GM23248 (cell line): ENCODE results near the gene EGLN3. TPM values are rescaled to one million over a fixed set of nuclear protein-coding genes. Genes with fewer than 3 reads are reported as not detected.

Experiments
- DNase-seq: peaks from one replicate; pipeline ENCODE4 v3.0.0-alpha.2; 2015
- H2AFZ ChIP-seq: fragments of 200-600 bp; sonication (generic); 2 replicates; pipeline ENCODE4 v1.6.1; 2016; ENCODE audit warnings: antibody characterized with exemption
- H3F3A ChIP-seq: fragments of 200-600 bp; sonication (generic); 2 replicates; pipeline ENCODE4 v1.6.1; 2016; ENCODE audit warnings: mild to moderate bottlenecking, antibody characterized with exemption, mixed run types; ENCODE audit not compliant: insufficient read depth
- H3K27ac ChIP-seq: fragments of 200-600 bp; sonication (generic); 2 replicates; pipeline ENCODE4 v1.5.1; 2016; ENCODE audit warnings: mild to moderate bottlenecking
- H3K27me3 ChIP-seq: fragments of 200-600 bp; sonication (generic); replicated peaks from 2 replicates; pipeline ENCODE4 v1.6.1; 2016; ENCODE audit warnings: mild to moderate bottlenecking; ENCODE audit not compliant: insufficient read depth
- H3K36me3 ChIP-seq: fragments of 200-600 bp; sonication (generic); 2 replicates; pipeline ENCODE4 v1.6.1; 2016; ENCODE audit warnings: low read depth, mild to moderate bottlenecking
- H3K4me1 ChIP-seq: fragments of 200-600 bp; sonication (generic); 2 replicates; pipeline ENCODE4 v1.6.1; 2016; ENCODE audit warnings: mild to moderate bottlenecking; ENCODE audit not compliant: insufficient read depth
- H3K4me2 ChIP-seq: fragments of 200-600 bp; sonication (generic); one replicate; pipeline ENCODE4 v1.6.1; 2016; ENCODE audit warnings: mild to moderate bottlenecking; ENCODE audit not compliant: unreplicated experiment
- H3K4me3 ChIP-seq: fragments of 200-600 bp; sonication (generic); 2 replicates; pipeline ENCODE4 v1.5.1; 2016; ENCODE audit warnings: mild to moderate bottlenecking
- H3K79me2 ChIP-seq: fragments of 200-600 bp; sonication (generic); 2 replicates; pipeline ENCODE4 v1.6.1; 2016; ENCODE audit warnings: mild to moderate bottlenecking; ENCODE audit not compliant: insufficient read depth
- H3K9ac ChIP-seq: fragments of 200-600 bp; sonication (generic); 2 replicates; pipeline ENCODE4 v1.6.1; 2016; ENCODE audit warnings: mild to moderate bottlenecking
- H3K9me2 ChIP-seq: fragments of 200-600 bp; sonication (generic); 2 replicates; pipeline ENCODE4 v1.6.1; 2016; ENCODE audit warnings: mixed run types, mild to moderate bottlenecking, moderate library complexity; ENCODE audit not compliant: insufficient read depth
- H3K9me3 ChIP-seq: fragments of 200-600 bp; sonication (generic); one replicate; pipeline ENCODE4 v1.6.1; 2017; ENCODE audit warnings: low read depth
- H4K20me1 ChIP-seq: fragments of 200-600 bp; sonication (generic); 2 replicates; pipeline ENCODE4 v1.6.0; 2016; ENCODE audit not compliant: insufficient read depth
- EZH2 ChIP-seq: fragments of 200-600 bp; sonication (generic); IDR thresholded peaks from 2 replicates; pipeline ENCODE4 v1.6.1; 2018; ENCODE audit warnings: antibody characterized with exemption, mild to moderate bottlenecking; ENCODE audit not compliant: insufficient read depth, poor library complexity, severe bottlenecking
- EZH2phosphoT487 ChIP-seq: fragments of 200-600 bp; sonication (generic); IDR thresholded peaks from 2 replicates; pipeline ENCODE4 v1.6.1; 2018; ENCODE audit warnings: antibody characterized with exemption, moderate library complexity, mild to moderate bottlenecking, low read depth; ENCODE audit not compliant: insufficient read depth
- WGBS, 2 experiments: methylation state at CpG; one replicate each; pipeline ENCODE4 v1.1.6; 2015 to 2017; ENCODE audit warnings: low lambda C conversion rate in 2 of 2, low coverage in 1 of 2; ENCODE audit errors: missing lambda C conversion rate in 2 of 2; 5-methylcytosine and 5-hydroxymethylcytosine counted together
- in situ Hi-C: fragments of 300-500 bp; cut with MboI; formaldehyde crosslinking; loops from 2 replicates; pipeline ENCODE4 v1.15.0; 2020
- polyA plus RNA-seq: library from polyadenylated mRNA; unstranded; fragments of >200 nt; fragmentation: Nextera tagmentation; extraction: Ambion mirVana; gene quantifications from 2 replicates; pipeline ENCODE4 v1.2.1, GENCODE V29; 2016
- total RNA-seq: library from RNA; depleted of rRNA; stranded (reverse); fragments of >200 nt; shearing (Covaris generic); gene quantifications from 2 replicates; pipeline ENCODE4 v1.2.3, GENCODE V29; 2014

The EGLN3 gene
- total and polyA plus RNA-seq, 2 experiments from 2014 or later = 0.11 to 0.22 TPM

GRCh38 chr14:33958605-33959226, 7.8 kb upstream of the EGLN3 start:
- no peaks in the 10 kb centered on the region for H3K4me1 ChIP-seq
- no peaks in the 10 kb centered on the region for H3K36me3 ChIP-seq
- H3K27me3 ChIP-seq = peaks cover 23% of the 10 kb centered on the region
- H4K20me1 ChIP-seq = no peaks in the 10 kb centered on the region
- in situ Hi-C loops = no loop called here
- no peak overlapping the region for H3K4me2 ChIP-seq
- H3K9ac ChIP-seq = no peak overlapping the region
- no peaks in the 10 kb centered on the region for H3K9me2 ChIP-seq
- H3K9me3 ChIP-seq = no peaks in the 10 kb centered on the region
- 62 to 68% methylated on average over 7 of the region's 7 CpGs for whole genome bisulfite sequencing, 2 experiments
- no peak for TF ChIP-seq EZH2
- no peak for TF ChIP-seq EZH2phosphoT487
- no peak overlapping the region for H3K27ac ChIP-seq
- H3F3A ChIP-seq = no peaks in the 10 kb centered on the region
- DNase-seq = no peak
- no peaks in the 10 kb centered on the region for H3K79me2 ChIP-seq
- H2AFZ ChIP-seq = no peak overlapping the region
- H3K4me3 ChIP-seq = no peak overlapping the region

GRCh38 chr14:33957993-33958392, 7.1 kb upstream of the EGLN3 start:
- H3K27me3 ChIP-seq = peaks cover 28% of the 10 kb centered on the region
- no peaks in the 10 kb centered on the region for H3K4me1 ChIP-seq
- no peak overlapping the region for H3K27ac ChIP-seq
- no peak overlapping the region for H3K4me2 ChIP-seq
- no peak overlapping the region for H3K4me3 ChIP-seq
- H3K9ac ChIP-seq = no peak overlapping the region
- WGBS, 2 experiments = 34 to 41% methylated on average over 3 of the region's 3 CpGs
- DNase-seq = no peak
- no peaks in the 10 kb centered on the region for H3K9me2 ChIP-seq
- H2AFZ ChIP-seq = no peak overlapping the region
- no peaks in the 10 kb centered on the region for H3K36me3 ChIP-seq
- no peaks in the 10 kb centered on the region for H3K9me3 ChIP-seq
- no peaks in the 10 kb centered on the region for H4K20me1 ChIP-seq
- TF ChIP-seq EZH2phosphoT487 = no peak
- no peak for TF ChIP-seq EZH2
- no peaks in the 10 kb centered on the region for H3K79me2 ChIP-seq
- no peaks in the 10 kb centered on the region for H3F3A ChIP-seq
- in situ Hi-C loops = no loop called here

GRCh38 chr14:33957299-33957698, 6.4 kb upstream of the EGLN3 start:
- Histone ChIP-seq H3K4me2 (no peak overlapping the region), H3K9ac (no peak overlapping the region), H3K4me1 (no peaks in the 10 kb centered on the region), H3K9me2 (no peaks in the 10 kb centered on the region), H3F3A (no peaks in the 10 kb centered on the region), H3K4me3 (no peak overlapping the region), H2AFZ (no peak overlapping the region), H3K36me3 (no peaks in the 10 kb centered on the region), H3K27me3 (peaks cover 33% of the 10 kb centered on the region), H4K20me1 (no peaks in the 10 kb centered on the region), H3K79me2 (no peaks in the 10 kb centered on the region), H3K9me3 (no peaks in the 10 kb centered on the region), H3K27ac (no peak overlapping the region)
- no peak for DNase-seq
- in situ Hi-C loops = no loop called here
- TF ChIP-seq EZH2phosphoT487 (no peak), EZH2 (no peak)
- WGBS, 2 experiments = 62 to 64% methylated on average over 6 of the region's 6 CpGs

- Histone ChIP-seq H4K20me1 (no peaks in the 10 kb centered on the region), H3K4me2 (no peak overlapping the region), H3K9ac (no peak overlapping the region), H3K27me3 (peaks cover 40% of the 10 kb centered on the region), H3F3A (no peaks in the 10 kb centered on the region), H2AFZ (no peak overlapping the region), H3K9me2 (no peaks in the 10 kb centered on the region), H3K79me2 (no peaks in the 10 kb centered on the region), H3K4me3 (no peak overlapping the region), H3K4me1 (no peaks in the 10 kb centered on the region), H3K9me3 (no peaks in the 10 kb centered on the region), H3K27ac (no peak overlapping the region), H3K36me3 (no peaks in the 10 kb centered on the region)
- TF ChIP-seq EZH2 (no peak), EZH2phosphoT487 (no peak)
- DNase-seq = no peak
- in situ Hi-C loops = no loop called here
- 36 to 38% methylated on average over 2 of the region's 2 CpGs for WGBS, 2 experiments
These were observed 5.8 kb upstream of the EGLN3 start for GRCh38 chr14:33956640-33957039.

- in situ Hi-C loops = no loop called here
- TF ChIP-seq EZH2phosphoT487 (no peak), EZH2 (no peak)
- 1 to 4% methylated on average over 3 of the region's 3 CpGs for WGBS, 2 experiments
- no peaks in the 10 kb centered on the region for H3K9me3 ChIP-seq
- H3K9me2 ChIP-seq = no peaks in the 10 kb centered on the region
- H3K27me3 ChIP-seq = peaks cover 58% of the 10 kb centered on the region
- no peak overlapping the region for H3K27ac ChIP-seq
- H3K36me3 ChIP-seq = no peaks in the 10 kb centered on the region
- no peak overlapping the region for H3K9ac ChIP-seq
- H3K4me1 ChIP-seq = no peaks in the 10 kb centered on the region
- DNase-seq = no peak
- H3K4me2 ChIP-seq = no peak overlapping the region
- no peak overlapping the region for H3K4me3 ChIP-seq
- no peaks in the 10 kb centered on the region for H3F3A ChIP-seq
- no peaks in the 10 kb centered on the region for H4K20me1 ChIP-seq
- no peak overlapping the region for H2AFZ ChIP-seq
- no peaks in the 10 kb centered on the region for H3K79me2 ChIP-seq
These were observed 3.2 kb upstream of the EGLN3 start for GRCh38 chr14:33954016-33954598.
